Measurements from ENCODE around the gene SMYD3. TPM values are rescaled to one million over a fixed set of nuclear protein-coding genes. Genes with fewer than 3 reads are reported as not detected.

The SMYD3 gene
- total RNA-seq, 1 donor from 2014 or later: 35.4 TPM

DNA sequence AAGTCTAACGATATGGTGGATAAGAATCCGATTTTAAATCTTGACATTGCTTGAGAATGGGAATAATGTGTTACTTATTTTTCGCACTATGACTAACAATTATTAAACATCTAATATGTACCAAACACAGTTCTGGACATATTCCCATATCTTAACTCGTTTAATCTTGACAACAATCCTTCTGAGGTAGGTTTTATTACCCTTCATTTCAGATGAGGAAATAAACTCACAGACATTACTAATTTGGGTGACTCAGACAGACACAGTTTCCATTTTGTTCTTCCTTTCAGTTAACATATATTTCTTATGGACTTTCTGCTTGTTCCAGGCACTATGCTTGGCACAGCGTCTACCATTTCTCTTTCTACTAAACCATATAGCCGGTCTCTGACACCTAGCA, 244.8 kb downstream of the SMYD3 start:
- Mint-ChIP-seq H3K36me3 (ENCODE audit: unreplicated experiment) (peaks cover 17% of the 10 kb centered on the region), H3K4me3 (ENCODE audit: unreplicated experiment) (no peak overlapping the region), H3K27ac (ENCODE audit: unreplicated experiment) (no peak overlapping the region), H3K27me3 (ENCODE audit: unreplicated experiment) (no peaks in the 10 kb centered on the region), H3K4me1 (ENCODE audit: low read depth, unreplicated experiment) (no peaks in the 10 kb centered on the region), H3K9me3 (ENCODE audit: unreplicated experiment) (peaks cover 1% of the 10 kb centered on the region)
- TF ChIP-seq, protein P1, sequence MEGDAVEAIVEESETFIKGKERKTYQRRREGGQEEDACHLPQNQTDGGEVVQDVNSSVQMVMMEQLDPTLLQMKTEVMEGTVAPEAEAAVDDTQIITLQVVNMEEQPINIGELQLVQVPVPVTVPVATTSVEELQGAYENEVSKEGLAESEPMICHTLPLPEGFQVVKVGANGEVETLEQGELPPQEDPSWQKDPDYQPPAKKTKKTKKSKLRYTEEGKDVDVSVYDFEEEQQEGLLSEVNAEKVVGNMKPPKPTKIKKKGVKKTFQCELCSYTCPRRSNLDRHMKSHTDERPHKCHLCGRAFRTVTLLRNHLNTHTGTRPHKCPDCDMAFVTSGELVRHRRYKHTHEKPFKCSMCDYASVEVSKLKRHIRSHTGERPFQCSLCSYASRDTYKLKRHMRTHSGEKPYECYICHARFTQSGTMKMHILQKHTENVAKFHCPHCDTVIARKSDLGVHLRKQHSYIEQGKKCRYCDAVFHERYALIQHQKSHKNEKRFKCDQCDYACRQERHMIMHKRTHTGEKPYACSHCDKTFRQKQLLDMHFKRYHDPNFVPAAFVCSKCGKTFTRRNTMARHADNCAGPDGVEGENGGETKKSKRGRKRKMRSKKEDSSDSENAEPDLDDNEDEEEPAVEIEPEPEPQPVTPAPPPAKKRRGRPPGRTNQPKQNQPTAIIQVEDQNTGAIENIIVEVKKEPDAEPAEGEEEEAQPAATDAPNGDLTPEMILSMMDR (IDR thresholded peaks at IDR 0.05; ENCODE audit: partially characterized antibody, unreplicated experiment): no peak
- no peak for DNase-seq

DNA sequence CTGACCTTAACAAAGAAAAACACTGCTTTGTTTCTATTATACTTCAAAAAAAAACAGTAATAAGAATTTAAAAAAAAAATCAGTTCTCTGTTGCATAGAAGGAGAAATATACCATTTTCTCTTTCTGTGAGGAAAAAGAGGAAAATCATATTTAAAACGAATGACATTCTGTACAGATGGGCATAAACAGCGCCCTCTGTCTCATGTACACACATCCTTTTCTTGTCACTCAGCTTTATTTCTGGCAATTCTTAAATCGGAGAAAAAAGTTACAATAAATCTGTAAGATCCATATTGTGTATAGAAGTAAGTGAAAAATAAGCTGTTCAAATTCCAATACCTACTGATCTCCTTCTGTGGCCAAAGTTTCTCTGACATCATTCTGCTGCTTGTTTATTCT, 245.4 kb downstream of the SMYD3 start:
- no peaks in the 10 kb centered on the region for H3K27me3 Mint-ChIP-seq (ENCODE audit: unreplicated experiment)
- H3K4me3 Mint-ChIP-seq (ENCODE audit: unreplicated experiment): no peak overlapping the region

DNA sequence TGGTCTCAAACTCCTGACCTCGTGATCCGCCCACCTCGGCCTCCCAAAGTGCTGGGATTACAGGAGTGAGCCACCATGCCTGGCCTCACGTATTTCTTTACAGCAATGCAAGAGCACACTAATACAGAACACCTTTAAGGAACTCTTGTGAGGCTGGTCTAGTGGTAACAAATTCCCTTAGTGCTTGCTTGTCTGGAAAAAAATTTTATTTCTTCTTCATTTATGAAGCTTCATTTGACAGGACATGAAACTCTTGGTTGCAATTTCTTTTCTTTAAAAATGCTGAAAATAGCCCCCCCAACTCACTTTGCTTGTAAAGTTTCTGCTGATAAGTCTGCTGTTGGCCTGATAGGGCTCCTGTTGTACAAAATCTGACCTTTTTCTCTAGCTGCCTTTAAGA, 248.8 kb downstream of the SMYD3 start:
- TF ChIP-seq, protein P1 (IDR thresholded peaks at IDR 0.05; ENCODE audit: partially characterized antibody, unreplicated experiment): no peak
- peaks cover 1% of the 10 kb centered on the region for H3K9me3 Mint-ChIP-seq (ENCODE audit: unreplicated experiment)
- H3K4me3 Mint-ChIP-seq (ENCODE audit: unreplicated experiment): no peak overlapping the region
- no peaks in the 10 kb centered on the region for H3K27me3 Mint-ChIP-seq (ENCODE audit: unreplicated experiment)
- H3K4me1 Mint-ChIP-seq (ENCODE audit: low read depth, unreplicated experiment): no peaks in the 10 kb centered on the region
- H3K27ac Mint-ChIP-seq (ENCODE audit: unreplicated experiment): no peak overlapping the region
- H3K36me3 Mint-ChIP-seq (ENCODE audit: unreplicated experiment): peaks cover 34% of the 10 kb centered on the region
- DNase-seq: no peak

More for the DNA sequence above, 245.4 kb downstream of the SMYD3 start:
- Mint-ChIP-seq H3K27ac (ENCODE audit: unreplicated experiment) (no peak overlapping the region), H3K4me1 (ENCODE audit: low read depth, unreplicated experiment) (no peaks in the 10 kb centered on the region), H3K36me3 (ENCODE audit: unreplicated experiment) (peaks cover 20% of the 10 kb centered on the region), H3K9me3 (ENCODE audit: unreplicated experiment) (peaks cover 1% of the 10 kb centered on the region)
- DNase-seq: no peak
- TF ChIP-seq, protein P1 (IDR thresholded peaks at IDR 0.05; ENCODE audit: partially characterized antibody, unreplicated experiment): no peak

DNA sequence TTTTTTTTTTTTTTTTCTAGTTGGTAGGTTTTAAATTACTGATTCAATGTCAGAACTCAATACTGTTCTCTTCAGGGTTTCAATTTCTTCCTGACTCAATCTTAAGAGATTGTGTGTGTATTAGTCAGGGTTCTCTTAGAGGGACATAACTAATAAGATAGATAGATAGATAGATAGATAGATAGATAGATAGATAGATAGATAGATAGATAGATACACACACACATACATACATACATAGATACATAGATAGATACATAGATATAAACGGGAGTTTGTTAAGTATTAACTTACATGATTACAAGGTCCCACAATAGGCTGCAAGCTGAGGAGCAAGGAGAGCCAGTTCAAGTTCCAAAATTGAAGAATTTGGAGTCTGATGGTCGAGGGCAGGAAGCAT, 251.3 kb downstream of the SMYD3 start:
- no peak for DNase-seq
- Mint-ChIP-seq H3K27me3 (ENCODE audit: unreplicated experiment) (no peaks in the 10 kb centered on the region), H3K4me3 (ENCODE audit: unreplicated experiment) (no peak overlapping the region), H3K4me1 (ENCODE audit: low read depth, unreplicated experiment) (no peaks in the 10 kb centered on the region), H3K27ac (ENCODE audit: unreplicated experiment) (no peak overlapping the region), H3K36me3 (ENCODE audit: unreplicated experiment) (peaks cover 34% of the 10 kb centered on the region), H3K9me3 (ENCODE audit: unreplicated experiment) (no peaks in the 10 kb centered on the region)
- TF ChIP-seq, protein P1 (IDR thresholded peaks at IDR 0.05; ENCODE audit: partially characterized antibody, unreplicated experiment): no peak

DNA sequence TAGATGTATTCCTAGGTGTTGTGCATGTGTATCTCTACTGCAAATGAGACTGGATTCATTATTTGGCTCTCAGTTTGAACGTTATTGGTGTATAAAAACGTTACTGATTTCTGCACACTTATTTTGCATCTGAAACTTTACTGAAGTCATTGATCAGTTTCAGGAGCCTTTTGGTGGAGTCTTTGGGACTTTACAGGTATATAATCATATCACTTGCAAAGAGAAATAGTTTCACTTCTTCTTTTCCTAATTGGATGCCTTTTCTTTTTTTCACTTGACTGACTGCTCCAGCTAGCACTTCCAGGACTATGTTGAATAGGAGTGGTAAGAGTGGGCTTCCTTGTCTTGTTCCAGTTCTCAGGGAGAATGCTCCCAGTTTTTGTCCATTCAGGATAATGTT, 252.2 kb downstream of the SMYD3 start:
- Mint-ChIP-seq H3K9me3 (ENCODE audit: unreplicated experiment) (no peaks in the 10 kb centered on the region), H3K4me3 (ENCODE audit: unreplicated experiment) (no peak overlapping the region), H3K36me3 (ENCODE audit: unreplicated experiment) (peaks cover 34% of the 10 kb centered on the region), H3K4me1 (ENCODE audit: low read depth, unreplicated experiment) (no peaks in the 10 kb centered on the region), H3K27me3 (ENCODE audit: unreplicated experiment) (no peaks in the 10 kb centered on the region), H3K27ac (ENCODE audit: unreplicated experiment) (no peak overlapping the region)
- TF ChIP-seq, protein P1 (IDR thresholded peaks at IDR 0.05; ENCODE audit: partially characterized antibody, unreplicated experiment): no peak
- DNase-seq: no peak
